ENCODE results near the gene CTSD. TPM values are rescaled to one million over a fixed set of nuclear protein-coding genes. Genes with fewer than 3 reads are reported as not detected.

Gene CTSD
- total RNA-seq, 1 experiment from 2014 or later = 158 TPM

DNA sequence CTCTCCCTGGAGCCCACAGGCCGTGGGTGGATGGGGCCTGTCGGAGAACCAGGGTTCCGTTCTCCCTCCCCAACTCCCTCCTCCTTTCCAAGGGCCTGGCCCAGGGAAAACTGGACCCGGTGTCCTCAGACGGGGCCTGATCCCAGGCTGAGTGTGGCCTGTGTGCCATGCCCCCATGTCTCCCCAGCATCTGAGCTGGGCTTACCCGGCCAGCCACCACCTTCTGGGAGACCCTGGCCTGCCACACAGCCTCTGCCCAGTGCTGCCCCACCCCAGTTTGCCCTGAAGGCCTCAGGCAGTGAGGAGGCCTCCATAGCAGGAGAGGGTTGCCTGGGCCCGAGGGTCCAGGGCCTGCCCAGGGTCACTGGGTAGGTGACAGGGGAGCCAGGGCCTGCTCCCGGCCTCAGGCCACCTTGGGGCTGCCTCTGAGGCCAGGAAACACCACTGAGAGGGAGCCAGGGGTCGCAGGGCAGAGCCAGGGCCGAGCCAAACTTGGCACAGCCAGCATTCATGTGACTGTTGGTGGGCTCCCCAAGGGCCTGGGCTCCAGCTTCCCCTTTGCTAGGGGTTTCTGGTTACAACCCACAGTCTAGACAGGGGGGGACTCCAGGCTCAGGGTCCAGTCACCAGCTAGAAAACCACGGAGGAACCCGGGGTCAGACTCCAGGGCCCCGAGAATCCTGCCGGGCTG is 12.7 kb downstream of the CTSD start:
- no peak overlapping the region for H4K8ac ChIP-seq (replicated peaks; ENCODE audit: insufficient read length, low read depth, low read length)
- no peak overlapping the region for H3K18ac ChIP-seq (ENCODE audit: insufficient read length, low read depth, low read length)
- H4K5ac ChIP-seq (ENCODE audit: insufficient read length, low read depth, low read length) = no peak overlapping the region
- peaks cover 16% of the 10 kb centered on the region; the same call in 1 of the 2 replicates for H3K27me3 ChIP-seq (ENCODE audit: insufficient read depth, low read length)
- H3K23me2 ChIP-seq (ENCODE audit: insufficient read length, low read depth, low read length, poor library complexity, severe bottlenecking) = peaks cover 5% of the 10 kb centered on the region
- TF ChIP-seq, protein P1, sequence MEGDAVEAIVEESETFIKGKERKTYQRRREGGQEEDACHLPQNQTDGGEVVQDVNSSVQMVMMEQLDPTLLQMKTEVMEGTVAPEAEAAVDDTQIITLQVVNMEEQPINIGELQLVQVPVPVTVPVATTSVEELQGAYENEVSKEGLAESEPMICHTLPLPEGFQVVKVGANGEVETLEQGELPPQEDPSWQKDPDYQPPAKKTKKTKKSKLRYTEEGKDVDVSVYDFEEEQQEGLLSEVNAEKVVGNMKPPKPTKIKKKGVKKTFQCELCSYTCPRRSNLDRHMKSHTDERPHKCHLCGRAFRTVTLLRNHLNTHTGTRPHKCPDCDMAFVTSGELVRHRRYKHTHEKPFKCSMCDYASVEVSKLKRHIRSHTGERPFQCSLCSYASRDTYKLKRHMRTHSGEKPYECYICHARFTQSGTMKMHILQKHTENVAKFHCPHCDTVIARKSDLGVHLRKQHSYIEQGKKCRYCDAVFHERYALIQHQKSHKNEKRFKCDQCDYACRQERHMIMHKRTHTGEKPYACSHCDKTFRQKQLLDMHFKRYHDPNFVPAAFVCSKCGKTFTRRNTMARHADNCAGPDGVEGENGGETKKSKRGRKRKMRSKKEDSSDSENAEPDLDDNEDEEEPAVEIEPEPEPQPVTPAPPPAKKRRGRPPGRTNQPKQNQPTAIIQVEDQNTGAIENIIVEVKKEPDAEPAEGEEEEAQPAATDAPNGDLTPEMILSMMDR (conservative IDR thresholded peaks at IDR 0.05) = no peak
- no peak overlapping the region for H3K56ac ChIP-seq (ENCODE audit: insufficient read length, low read depth, low read length)
- H3K27me3 Mint-ChIP-seq (ENCODE audit: low read depth) = peaks cover 44% of the 10 kb centered on the region
- no peaks in the 10 kb centered on the region; the same call in 1 of the 2 replicates for H3K4me1 ChIP-seq (ENCODE audit: insufficient read depth, low read length)
- H4K20me1 ChIP-seq (ENCODE audit: control insufficient read depth, insufficient read depth, insufficient read length) = peaks cover 4% of the 10 kb centered on the region
- no peaks in the 10 kb centered on the region for H3K79me2 ChIP-seq (ENCODE audit: insufficient read depth, low read length)
- no peak overlapping the region for H2BK15ac ChIP-seq (ENCODE audit: low read depth, low read length)
- DNase-seq = no peak
- no peak overlapping the region for H2BK5ac ChIP-seq (ENCODE audit: insufficient read length, low read length)
- peaks cover 3% of the 10 kb centered on the region in 2 experiments; a peak in 4 of 5 replicates for H3K9me3 Mint-ChIP-seq
- H3K9me3 ChIP-seq (ENCODE audit: control insufficient read depth, low read depth, low read length) = no peaks in the 10 kb centered on the region
- no peak overlapping the region for H3K23ac ChIP-seq (ENCODE audit: insufficient read length, low read depth, low read length)
- H3T11ph ChIP-seq (ENCODE audit: low read length) = no peak overlapping the region
- H2BK12ac ChIP-seq (ENCODE audit: insufficient read length, low read depth, low read length) = no peak overlapping the region
- no peak overlapping the region for H3K4ac ChIP-seq (ENCODE audit: low read depth, low read length)
- H4K91ac ChIP-seq (ENCODE audit: insufficient read length, low read depth, low read length) = no peak overlapping the region
- no peak overlapping the region for H3K27ac ChIP-seq (ENCODE audit: insufficient read length, low read depth, low read length)
- no peak overlapping the region for H3K27ac Mint-ChIP-seq
- no peak overlapping the region for H3K14ac ChIP-seq (ENCODE audit: insufficient read depth, low read length)
- H3K36me3 Mint-ChIP-seq (ENCODE audit: insufficient read depth in 1 of 3, low read depth in 3 of 3) = peaks cover 3 to 16% (median 14%) of the 10 kb centered on the region in 3 experiments
- no peak overlapping the region for H2AFZ ChIP-seq (ENCODE audit: low read length)
- no peak overlapping the region for H2AK5ac ChIP-seq (ENCODE audit: insufficient read length, low read length)
- peaks cover 12 to 15% of the 10 kb centered on the region in 2 experiments for H3K4me1 Mint-ChIP-seq
- H3K4me3 Mint-ChIP-seq = no peak overlapping the region
- H3K4me2 ChIP-seq (ENCODE audit: insufficient read depth, insufficient read length, low read length) = no peak overlapping the region
- WGBS (ENCODE audit: extremely low coverage, insufficient read length, low lambda C conversion rate) = no CpG with 5 or more reads among the region's 14 CpGs
- no peak overlapping the region for H2BK120ac ChIP-seq (ENCODE audit: low read depth, low read length, poor library complexity, severe bottlenecking)
- H3K79me1 ChIP-seq (ENCODE audit: insufficient read depth, low read depth, low read length, poor library complexity, severe bottlenecking) = no peaks in the 10 kb centered on the region
- H2BK20ac ChIP-seq (ENCODE audit: low read depth, low read length, poor library complexity, severe bottlenecking) = no peak overlapping the region
- no peak overlapping the region for H3K9ac ChIP-seq (ENCODE audit: extremely low read depth, insufficient read length, low read length)
